GM04503 (cell line): ENCODE results near the gene CHRNA5.

Experiments
- DNase-seq: peaks from one replicate; pipeline ENCODE4 v3.0.0-alpha.2; 2012; ENCODE audit warnings: low read depth

CHRNA5 gene

DNA sequence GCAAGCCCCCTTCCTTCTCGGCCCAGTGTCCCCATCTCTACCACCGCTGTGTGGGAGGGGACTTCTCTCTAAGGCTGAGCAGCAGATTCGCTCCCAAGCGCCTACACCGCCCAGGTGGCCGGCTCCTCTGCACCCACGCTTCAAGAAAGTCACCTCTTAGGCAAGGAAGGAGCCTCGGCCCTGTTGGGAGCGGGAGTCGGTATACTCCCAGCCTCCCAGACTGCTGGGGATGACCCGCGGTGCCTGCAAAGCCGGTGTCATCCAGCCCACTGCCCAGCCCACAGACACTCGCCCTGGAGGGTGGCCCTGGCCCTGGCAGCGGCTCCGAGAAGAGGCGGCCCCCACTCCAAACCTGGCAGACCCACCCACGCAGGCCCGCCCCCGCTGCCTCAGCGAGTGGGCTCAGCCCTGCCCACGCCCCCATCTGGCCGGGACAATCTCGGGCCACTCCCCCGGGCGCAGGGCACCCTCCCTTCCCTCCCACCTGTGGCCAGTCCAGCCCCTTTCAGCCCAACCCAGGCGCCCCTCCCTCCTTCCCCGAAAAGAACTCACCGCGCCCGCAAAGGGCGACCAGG is 75.3 kb downstream of the CHRNA5 start:
- no peak for DNase-seq

DNA sequence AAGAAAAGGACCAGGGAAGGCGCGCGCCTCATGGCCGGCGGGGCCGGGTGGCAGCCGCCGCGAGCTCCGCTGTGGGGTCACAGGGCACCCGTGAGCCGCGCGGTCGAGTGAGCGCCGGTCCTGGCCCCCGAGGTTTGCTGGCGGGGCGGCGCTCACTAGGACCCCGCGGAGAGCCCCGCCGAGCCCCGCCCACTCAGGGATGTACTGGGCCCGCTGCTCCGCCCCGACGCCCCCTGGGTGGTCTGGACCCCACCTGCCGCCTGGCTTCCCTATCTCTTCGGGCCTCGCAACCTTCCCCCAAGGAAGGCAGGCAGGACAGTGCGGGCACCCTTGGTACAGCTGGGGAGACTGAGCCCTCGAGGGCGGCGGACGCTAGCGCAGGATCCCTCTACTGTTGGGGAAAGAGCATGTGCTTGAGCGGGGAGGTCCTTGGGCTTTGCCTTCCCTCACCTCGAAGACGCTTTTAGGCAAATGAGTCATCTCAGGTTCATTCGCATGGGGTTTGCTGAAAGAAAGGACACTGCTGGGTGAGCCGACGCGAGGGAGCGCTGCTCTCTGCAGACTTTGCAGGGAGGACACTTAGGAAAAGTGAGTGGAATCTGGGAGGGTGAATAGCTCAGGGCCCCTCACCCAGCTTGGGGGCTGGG is 75.9 kb downstream of the CHRNA5 start, which contains the start of gene CHRNB4:
CHRNB4 (minus strand) TSS at position 109 of the 647 bp plus-strand sequence; CDS start at position 32, 77 bp downstream.
- no peak for DNase-seq

GRCh38 chr15:78641749-78642275 is 76.5 kb downstream of the CHRNA5 start:
- DNase-seq: no peak

- no peak for DNase-seq
These were observed 77.0 kb downstream of the CHRNA5 start for GRCh38 chr15:78642331-78642730.
